Hepatocyte (in vitro differentiated cells): ENCODE results near the gene STRA6.

Experiments used
- CTCF ChIP-seq: fragments of 200-600 bp; sonication (generic); IDR thresholded peaks from 2 replicates; pipeline ENCODE4 v1.5.1; 2016; ENCODE audit warnings: antibody characterized with exemption, mild to moderate bottlenecking; ENCODE audit not compliant: poor library complexity
- EZH2 ChIP-seq: fragments of 200-600 bp; sonication (generic); IDR thresholded peaks from 2 replicates; pipeline ENCODE4 v1.6.1; 2016; ENCODE audit warnings: antibody characterized with exemption, mild to moderate bottlenecking, borderline replicate concordance

DNA sequence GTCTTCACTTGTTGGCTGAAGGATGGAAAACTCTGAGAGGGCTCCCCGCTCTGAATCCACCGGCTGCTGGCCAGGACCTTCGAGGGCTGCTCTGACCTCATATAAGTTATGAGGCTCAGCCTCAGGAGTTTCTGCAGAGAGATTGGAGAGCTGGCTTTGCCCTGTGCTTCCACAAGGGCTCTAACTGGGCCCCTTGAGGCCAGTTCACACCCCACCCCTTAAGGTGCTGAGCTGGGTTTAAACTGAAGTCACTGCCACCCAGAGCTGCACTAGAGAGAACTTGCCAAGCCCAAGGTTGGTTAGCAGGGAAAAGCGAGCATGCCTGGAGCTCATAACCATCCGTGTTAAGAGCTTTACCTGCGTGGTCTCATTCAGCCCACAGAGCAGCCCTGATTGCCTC, 30.8 kb upstream of the STRA6 start:
- TF ChIP-seq CTCF (no peak), EZH2 (no peak)
